IMR-90 (cell line): ENCODE measurements around the gene PTPRN2. TPM values are rescaled to one million over a fixed set of nuclear protein-coding genes. Genes with fewer than 3 reads are reported as not detected.

Experiments
- ATAC-seq: fragments of 200-7000 bp; cut with Tn5 transposase; 2 replicates; pipeline ENCODE4 v1.9.1; 2020; ENCODE audit warnings: low read depth, mild to moderate bottlenecking, moderate library complexity
- BruUV-seq: library from RNA; stranded (reverse); fragments of 400-500 nt; replicated peaks from 2 replicates; lab custom pipeline; 2021; lab: Mats Ljungman, UMichigan
- CTCF ChIA-PET: fragments of 300-600 bp; formaldehyde crosslinking; extraction: SDS; loops from one replicate; lab custom pipeline; 2021; ENCODE audit warnings: antibody characterized with exemption; lab: Yijun Ruan, JAX
- POLR2A ChIA-PET: fragments of 300-600 bp; sonication (Branson Sonifier 250); formaldehyde crosslinking; loops from one replicate; lab custom pipeline; 2022; ENCODE audit warnings: antibody characterized with exemption; ENCODE audit not compliant: unreplicated experiment; lab: Charles Lee
- DNase-seq: peaks from one replicate; pipeline ENCODE4 v3.0.0; 2013
- H2AFZ ChIP-seq: replicated peaks from 2 replicates; pipeline ENCODE3; 2013; ENCODE audit warnings: low read length, mild to moderate bottlenecking; ENCODE audit not compliant: poor library complexity
- H2AK5ac ChIP-seq: 2 replicates; pipeline ENCODE4 v1.6.1; 2013; ENCODE audit warnings: low read depth, low read length, inconsistent platforms
- H2AK9ac ChIP-seq: replicated peaks from 2 replicates; pipeline ENCODE3; 2013; ENCODE audit warnings: mild to moderate bottlenecking, low read depth, low read length, moderate library complexity; ENCODE audit not compliant: poor library complexity
- H2BK120ac ChIP-seq: 2 replicates; pipeline ENCODE4 v1.6.1; 2013; ENCODE audit warnings: low read depth, low read length, inconsistent platforms
- H2BK15ac ChIP-seq: 3 replicates; pipeline ENCODE4 v1.6.1; 2013; ENCODE audit warnings: low read depth, low read length, inconsistent platforms
- H2BK20ac ChIP-seq: 2 replicates; pipeline ENCODE4 v1.6.1; 2013; ENCODE audit warnings: low read depth, mild to moderate bottlenecking, inconsistent platforms, low read length, moderate library complexity
- H2BK5ac ChIP-seq: 2 replicates; pipeline ENCODE4 v1.6.1; 2013; ENCODE audit warnings: mild to moderate bottlenecking, low read depth, low read length, inconsistent platforms; ENCODE audit not compliant: poor library complexity, severe bottlenecking
- H3K14ac ChIP-seq: replicated peaks from 2 replicates; pipeline ENCODE4 v1.6.1; 2013; ENCODE audit warnings: low read depth, low read length, inconsistent platforms
- H3K18ac ChIP-seq: 2 replicates; pipeline ENCODE4 v1.6.1; 2013; ENCODE audit warnings: low read depth, low read length, control low read depth
- H3K23ac ChIP-seq: 2 replicates; pipeline ENCODE4 v1.6.1; 2013; ENCODE audit warnings: low read depth, low read length, inconsistent platforms
- H3K27ac ChIP-seq: 2 replicates; pipeline ENCODE4 v1.5.1; 2013; ENCODE audit warnings: mild to moderate bottlenecking, control low read depth, low read length; ENCODE audit not compliant: insufficient read depth
- H3K27me3 ChIP-seq: 2 replicates; pipeline ENCODE4 v1.6.1; 2013; ENCODE audit warnings: low read length; ENCODE audit not compliant: control insufficient read depth, insufficient read depth
- H3K36me3 ChIP-seq: 2 replicates; pipeline ENCODE4 v1.6.1; 2013; ENCODE audit warnings: low read length, mixed read lengths; ENCODE audit not compliant: control insufficient read depth, insufficient read depth
- H3K4ac ChIP-seq: 2 replicates; pipeline ENCODE4 v1.6.1; 2013; ENCODE audit warnings: low read depth, low read length, inconsistent platforms
- H3K4me1 ChIP-seq: 2 replicates; pipeline ENCODE4 v1.6.1; 2013; ENCODE audit warnings: low read length, mixed read lengths; ENCODE audit not compliant: control insufficient read depth, insufficient read depth
- H3K4me2 ChIP-seq: 2 replicates; pipeline ENCODE4 v1.6.1; 2013; ENCODE audit warnings: low read depth, mild to moderate bottlenecking, control low read depth, low read length, moderate library complexity
- H3K4me3 ChIP-seq: 2 replicates; pipeline ENCODE4 v1.5.1; 2013; ENCODE audit warnings: low read depth, mild to moderate bottlenecking, control low read depth, low read length, moderate library complexity; ENCODE audit not compliant: insufficient read depth
- H3K56ac ChIP-seq: 2 replicates; pipeline ENCODE4 v1.6.1; 2013; ENCODE audit warnings: low read length, inconsistent platforms; ENCODE audit not compliant: insufficient read depth; ENCODE audit errors: extremely low read depth
- H3K79me1 ChIP-seq, 2 experiments: 2 replicates each; pipeline ENCODE4 v1.6.1; 2013; ENCODE audit warnings: low read length in 2 of 2, inconsistent platforms in 1 of 2, low read depth in 1 of 2
- H3K9ac ChIP-seq: 2 replicates; pipeline ENCODE4 v1.6.1; 2013; ENCODE audit warnings: low read depth, low read length, control low read depth
- H3K9me1 ChIP-seq: 2 replicates; pipeline ENCODE4 v1.6.1; 2013; ENCODE audit warnings: low read length, inconsistent platforms; ENCODE audit not compliant: insufficient read depth
- H3K9me3 ChIP-seq: 2 replicates; pipeline ENCODE4 v1.6.1; 2013; ENCODE audit warnings: low read length; ENCODE audit not compliant: control insufficient read depth, insufficient read depth
- H4K20me1 ChIP-seq: 2 replicates; pipeline ENCODE4 v1.6.1; 2013; ENCODE audit warnings: low read length, inconsistent platforms; ENCODE audit not compliant: insufficient read depth
- H4K5ac ChIP-seq: 2 replicates; pipeline ENCODE4 v1.6.1; 2013; ENCODE audit warnings: mild to moderate bottlenecking, low read depth, low read length, control low read depth
- H4K8ac ChIP-seq, 2 experiments: 2 replicates each; pipeline ENCODE4 v1.6.1; 2013; ENCODE audit warnings: low read depth in 2 of 2, low read length in 2 of 2, control low read depth in 1 of 2, inconsistent platforms in 1 of 2
- H4K91ac ChIP-seq: 2 replicates; pipeline ENCODE4 v1.6.1; 2013; ENCODE audit warnings: low read depth, low read length, inconsistent platforms; ENCODE audit not compliant: insufficient read depth
- BHLHE40 ChIP-seq: fragments of 150-350 bp; IDR thresholded peaks from 2 replicates; pipeline ENCODE4 v1.6.1; 2016; ENCODE audit warnings: mild to moderate bottlenecking, low read depth, low read length
- RFX5 ChIP-seq: IDR thresholded peaks from 2 replicates; pipeline ENCODE4 v1.8.0; 2012; ENCODE audit warnings: low read depth, mild to moderate bottlenecking, low read length, moderate library complexity
- WGBS, 2 experiments: methylation state at CpG; one replicate each; pipeline versions ENCODE4 v1.1.5 to v1.1.7; 2013; ENCODE audit warnings: missing lambda C conversion rate in 2 of 2; ENCODE audit not compliant: insufficient read length in 1 of 2; ENCODE audit errors: extremely low coverage in 2 of 2; 5-methylcytosine and 5-hydroxymethylcytosine counted together
- dilution Hi-C: fragments of 300-500 bp; cut with HindIII; formaldehyde crosslinking; loops from one replicate; pipeline ENCODE4 v1.14.3; 2018; ENCODE audit warnings: low sequenced_read_pairs; ENCODE audit not compliant: unreplicated experiment
- in situ Hi-C: fragments of 300-500 bp; cut with MboI; formaldehyde crosslinking; loops from 3 replicates; pipeline ENCODE4 v1.14.3; 2019; ENCODE audit warnings: low sequenced_read_pairs, inconsistent platforms, mixed read lengths
- intact Hi-C: fragments of 100-400 bp; cut with micrococcal nuclease; formaldehyde crosslinking; loops from 2 replicates; pipeline ENCODE4 v1.10.0; 2022
- polyA plus RNA-seq, 3 experiments: library from polyadenylated mRNA; depleted of rRNA; stranded (reverse); fragments of >200 nt; gene quantifications; 2 replicates each; pipeline ENCODE4 v1.2.3, GENCODE V29; 2012; ENCODE audit warnings: low replicate concordance in 1 of 3
- total RNA-seq: library from RNA; depleted of rRNA; stranded (reverse); fragments of >200 nt; gene quantifications from 2 replicates; pipeline ENCODE4 v1.2.3, GENCODE V29; 2012
- TF ChIP-seq, protein P1 (sequence below): fragments of 150-350 bp; IDR thresholded peaks from 2 replicates; pipeline ENCODE4 v1.6.1; 2016; ENCODE audit warnings: low read depth, mild to moderate bottlenecking, low read length, moderate library complexity, borderline replicate concordance

The PTPRN2 gene
- total and polyA plus RNA-seq, 2 of the 4 experiments (the other 2 are of a cell fraction): 0.03 TPM; not detected in 1

DNA sequence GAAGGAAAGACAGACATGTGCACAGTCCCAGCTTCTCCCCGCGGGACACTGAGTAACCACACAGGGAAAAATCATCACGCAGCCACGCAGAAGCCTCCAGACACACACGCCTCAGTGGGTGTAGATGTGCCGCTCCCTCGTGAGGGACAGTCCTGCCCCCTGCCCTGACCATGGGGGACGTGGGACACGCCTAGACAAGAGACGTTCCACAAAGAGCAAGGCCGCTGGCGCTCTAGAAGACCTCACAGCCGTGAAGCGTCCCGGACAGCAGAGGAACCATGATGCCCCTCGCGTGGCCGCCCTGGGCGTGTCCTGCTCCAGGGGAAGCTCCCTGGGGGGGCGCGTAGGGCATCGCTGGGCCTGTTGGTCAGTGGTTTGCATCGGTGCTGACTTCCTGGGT is 1040.0 kb downstream of the PTPRN2 start:
- no peak overlapping the region for H3K27ac ChIP-seq

More for the DNA sequence above, 1040.0 kb downstream of the PTPRN2 start:
- TF ChIP-seq, protein P1, sequence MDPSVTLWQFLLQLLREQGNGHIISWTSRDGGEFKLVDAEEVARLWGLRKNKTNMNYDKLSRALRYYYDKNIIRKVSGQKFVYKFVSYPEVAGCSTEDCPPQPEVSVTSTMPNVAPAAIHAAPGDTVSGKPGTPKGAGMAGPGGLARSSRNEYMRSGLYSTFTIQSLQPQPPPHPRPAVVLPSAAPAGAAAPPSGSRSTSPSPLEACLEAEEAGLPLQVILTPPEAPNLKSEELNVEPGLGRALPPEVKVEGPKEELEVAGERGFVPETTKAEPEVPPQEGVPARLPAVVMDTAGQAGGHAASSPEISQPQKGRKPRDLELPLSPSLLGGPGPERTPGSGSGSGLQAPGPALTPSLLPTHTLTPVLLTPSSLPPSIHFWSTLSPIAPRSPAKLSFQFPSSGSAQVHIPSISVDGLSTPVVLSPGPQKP: no peak
- no peak for TF ChIP-seq BHLHE40
- no peak for TF ChIP-seq RFX5
- Histone ChIP-seq H3K9me3 (peaks cover 64% of the 10 kb centered on the region), H4K8ac (no peak overlapping the region), H2AFZ (peak overlapping the region; percentile 11), H4K91ac (no peak overlapping the region), H3K4me3 (no peak overlapping the region), H4K20me1 (no peaks in the 10 kb centered on the region), H3K14ac (no peak overlapping the region), H3K27me3 (no peaks in the 10 kb centered on the region), H2AK5ac (no peak overlapping the region), H3K23ac (no peak overlapping the region), H3K79me1 (no peaks in the 10 kb centered on the region), H3K4me1 (no peaks in the 10 kb centered on the region), H3K9me1 (no peaks in the 10 kb centered on the region), H3K56ac (no peak overlapping the region), H3K4ac (no peak overlapping the region), H3K36me3 (no peaks in the 10 kb centered on the region), H3K9ac (no peak overlapping the region), H2BK5ac (no peak overlapping the region), H3K18ac (no peak overlapping the region), H3K4me2 (no peak overlapping the region), H2BK15ac (no peak overlapping the region), H2AK9ac (no peak overlapping the region), H4K5ac (no peak overlapping the region), H2BK120ac (no peak overlapping the region), H2BK20ac (no peak overlapping the region)
- 69% methylated on average over 14 of the region's 23 CpGs; no CpG with 5 or more reads in 1 of the 2 experiments for WGBS, 2 experiments
- dilution Hi-C loops: no loop called here
- ChIA-PET CTCF (no interaction called here), POLR2A (no interaction called here)
- no TSS peak for BruUV-seq
- intact Hi-C loops: no loop called here
- DNase-seq (no peak), ATAC-seq (no peak)
- in situ Hi-C loops: no loop called here
